Measurements from ENCODE around the gene FADS3. TPM values are rescaled to one million over a fixed set of nuclear protein-coding genes. Genes with fewer than 3 reads are reported as not detected.

FADS3 gene
- total RNA-seq, 1 experiment from 2014 or later = 67.9 TPM

DNA sequence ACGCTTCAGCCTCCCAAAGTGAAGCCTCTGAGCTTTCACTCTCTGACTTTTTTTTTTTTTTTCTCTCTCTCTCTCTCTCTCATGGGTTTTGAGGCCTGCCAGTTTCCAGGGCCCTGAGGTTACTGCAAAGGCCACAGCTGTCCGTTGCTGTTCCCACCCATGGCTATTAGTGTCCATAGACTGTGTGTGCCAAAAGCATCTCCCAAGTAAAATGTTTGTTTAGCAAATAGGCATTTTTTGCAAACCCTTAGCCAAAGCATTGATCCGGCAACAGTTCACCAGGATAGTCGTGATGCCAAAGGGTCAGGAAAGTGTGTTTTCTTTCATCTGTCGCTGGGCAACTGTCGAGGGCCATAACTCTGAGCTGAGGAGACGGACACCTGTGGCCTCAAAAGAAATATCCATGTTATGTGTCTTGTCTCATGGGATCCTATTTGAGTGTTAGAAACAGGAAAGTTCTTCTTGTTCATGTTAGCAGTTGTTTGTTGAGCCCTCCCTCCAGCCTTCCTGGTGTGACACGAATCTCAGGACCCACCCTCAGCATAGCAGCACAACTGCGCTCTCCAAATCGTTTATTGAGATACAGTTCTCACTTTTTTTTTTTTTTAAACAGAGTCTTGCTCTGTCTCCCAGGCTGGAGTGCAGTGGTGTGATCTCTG lies 44.9 kb downstream of the FADS3 start:
- Histone ChIP-seq H3K9me3 (ENCODE audit: low read length) (no peaks in the 10 kb centered on the region), H3K4me2 (ENCODE audit: low read length) (no peak overlapping the region), H3F3A (ENCODE audit: low read length, unreplicated experiment) (no peaks in the 10 kb centered on the region), H3K9me2 (replicated peaks; ENCODE audit: low read length) (no peaks in the 10 kb centered on the region), H3K27me3 (ENCODE audit: low read length) (no peaks in the 10 kb centered on the region), H3K27ac (ENCODE audit: low read length) (no peak overlapping the region), H2AFZ (ENCODE audit: low read length) (no peak overlapping the region), H3K79me2 (ENCODE audit: low read length) (no peaks in the 10 kb centered on the region), H3K9ac (ENCODE audit: low read length) (no peak overlapping the region), H3K4me1 (ENCODE audit: insufficient read depth, low read length) (no peaks in the 10 kb centered on the region), H4K20me1 (ENCODE audit: low read length) (no peaks in the 10 kb centered on the region), H3K4me3 (ENCODE audit: low read length) (no peak overlapping the region), H3K36me3 (ENCODE audit: low read depth, low read length) (peaks cover 41% of the 10 kb centered on the region)
- ChIA-PET CTCF (interaction anchor here (0.6 kb wide), 1 partner anchor 228 kb away, joined by 4 read pairs; no protein-coding TSS in a partner anchor), POLR2A (ENCODE audit: unreplicated experiment) (no interaction called here)
- TF ChIP-seq EZH2phosphoT487 (IDR thresholded peaks at IDR 0.05; ENCODE audit: borderline replicate concordance, low read length) = no peak
- TF ChIP-seq, protein P1, sequence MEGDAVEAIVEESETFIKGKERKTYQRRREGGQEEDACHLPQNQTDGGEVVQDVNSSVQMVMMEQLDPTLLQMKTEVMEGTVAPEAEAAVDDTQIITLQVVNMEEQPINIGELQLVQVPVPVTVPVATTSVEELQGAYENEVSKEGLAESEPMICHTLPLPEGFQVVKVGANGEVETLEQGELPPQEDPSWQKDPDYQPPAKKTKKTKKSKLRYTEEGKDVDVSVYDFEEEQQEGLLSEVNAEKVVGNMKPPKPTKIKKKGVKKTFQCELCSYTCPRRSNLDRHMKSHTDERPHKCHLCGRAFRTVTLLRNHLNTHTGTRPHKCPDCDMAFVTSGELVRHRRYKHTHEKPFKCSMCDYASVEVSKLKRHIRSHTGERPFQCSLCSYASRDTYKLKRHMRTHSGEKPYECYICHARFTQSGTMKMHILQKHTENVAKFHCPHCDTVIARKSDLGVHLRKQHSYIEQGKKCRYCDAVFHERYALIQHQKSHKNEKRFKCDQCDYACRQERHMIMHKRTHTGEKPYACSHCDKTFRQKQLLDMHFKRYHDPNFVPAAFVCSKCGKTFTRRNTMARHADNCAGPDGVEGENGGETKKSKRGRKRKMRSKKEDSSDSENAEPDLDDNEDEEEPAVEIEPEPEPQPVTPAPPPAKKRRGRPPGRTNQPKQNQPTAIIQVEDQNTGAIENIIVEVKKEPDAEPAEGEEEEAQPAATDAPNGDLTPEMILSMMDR (conservative IDR thresholded peaks at IDR 0.05; ENCODE audit: low read depth, low read length) = no peak
- no peak for TF ChIP-seq EZH2 (IDR thresholded peaks at IDR 0.05; ENCODE audit: low read length, unreplicated experiment)
- intact Hi-C loops (cut with micrococcal nuclease) = no loop called here
- no TSS peak for BruUV-seq (replicated peaks)
- DNase-seq (no peak), ATAC-seq (no peak)

GRCh38 chr11:61844909-61845565 lies 46.3 kb downstream of the FADS3 start:
- Histone ChIP-seq H3K27ac (ENCODE audit: low read length) (no peak overlapping the region), H3K79me2 (ENCODE audit: low read length) (no peaks in the 10 kb centered on the region), H4K20me1 (ENCODE audit: low read length) (no peaks in the 10 kb centered on the region), H3K36me3 (ENCODE audit: low read depth, low read length) (peaks cover 46% of the 10 kb centered on the region), H3K9ac (ENCODE audit: low read length) (no peak overlapping the region), H3K27me3 (ENCODE audit: low read length) (no peaks in the 10 kb centered on the region), H3F3A (ENCODE audit: low read length, unreplicated experiment) (no peaks in the 10 kb centered on the region), H3K4me3 (ENCODE audit: low read length) (no peak overlapping the region), H3K4me2 (ENCODE audit: low read length) (no peak overlapping the region), H3K9me2 (replicated peaks; ENCODE audit: low read length) (no peaks in the 10 kb centered on the region), H3K4me1 (ENCODE audit: insufficient read depth, low read length) (no peaks in the 10 kb centered on the region), H2AFZ (ENCODE audit: low read length) (no peak overlapping the region), H3K9me3 (ENCODE audit: low read length) (no peaks in the 10 kb centered on the region)
- no TSS peak for BruUV-seq (replicated peaks)
- ChIA-PET POLR2A (ENCODE audit: unreplicated experiment) (no interaction called here), CTCF (no interaction called here)
- DNase-seq = no peak
- intact Hi-C loops (cut with micrococcal nuclease) = no loop called here
- ATAC-seq = no peak
- TF ChIP-seq EZH2 (IDR thresholded peaks at IDR 0.05; ENCODE audit: low read length, unreplicated experiment) = no peak
- TF ChIP-seq, protein P1 (conservative IDR thresholded peaks at IDR 0.05; ENCODE audit: low read depth, low read length) = no peak
- TF ChIP-seq EZH2phosphoT487 (IDR thresholded peaks at IDR 0.05; ENCODE audit: borderline replicate concordance, low read length) = no peak

- TF ChIP-seq, protein P1 (conservative IDR thresholded peaks at IDR 0.05; ENCODE audit: low read depth, low read length) = no peak
- TF ChIP-seq EZH2phosphoT487 (IDR thresholded peaks at IDR 0.05; ENCODE audit: borderline replicate concordance, low read length) (no peak), EZH2 (IDR thresholded peaks at IDR 0.05; ENCODE audit: low read length, unreplicated experiment) (no peak)
These were observed 48.9 kb downstream of the FADS3 start for GRCh38 chr11:61842528-61842820.

More at GRCh38 chr11:61842528-61842820, 48.9 kb downstream of the FADS3 start:
- Histone ChIP-seq H3F3A (ENCODE audit: low read length, unreplicated experiment) (no peaks in the 10 kb centered on the region), H3K9me3 (ENCODE audit: low read length) (no peaks in the 10 kb centered on the region), H4K20me1 (ENCODE audit: low read length) (no peaks in the 10 kb centered on the region), H3K27me3 (ENCODE audit: low read length) (no peaks in the 10 kb centered on the region), H3K27ac (ENCODE audit: low read length) (no peak overlapping the region), H3K9me2 (replicated peaks; ENCODE audit: low read length) (no peaks in the 10 kb centered on the region), H3K4me1 (ENCODE audit: insufficient read depth, low read length) (no peaks in the 10 kb centered on the region), H3K79me2 (ENCODE audit: low read length) (no peaks in the 10 kb centered on the region), H3K4me3 (ENCODE audit: low read length) (no peak overlapping the region), H3K9ac (ENCODE audit: low read length) (no peak overlapping the region), H3K36me3 (ENCODE audit: low read depth, low read length) (peaks cover 41% of the 10 kb centered on the region), H3K4me2 (ENCODE audit: low read length) (no peak overlapping the region), H2AFZ (ENCODE audit: low read length) (no peak overlapping the region)
- no peak for ATAC-seq
- BruUV-seq (replicated peaks) = no TSS peak
- CTCF ChIA-PET = no interaction called here
- no peak for DNase-seq
- intact Hi-C loops (cut with micrococcal nuclease) = no loop called here
- POLR2A ChIA-PET (ENCODE audit: unreplicated experiment) = interaction anchor here (0.6 kb wide), 1 partner anchor 50 kb away, joined by 3 read pairs; the partner anchor contains the start of gene FEN1
